HG03565 (cell line): ENCODE results near the gene STAMBP.
"Not testable (repeated sequence)": the region's sequence is repeated elsewhere in the genome, so short reads cannot be mapped to it uniquely, and the experiment has no call there.

Source experiments
- ATAC-seq: cut with Tn5 transposase; IDR thresholded peaks from one replicate; pipeline ENCODE4 v1.9.1; 2021; ENCODE audit warnings: mild to moderate bottlenecking, moderate library complexity; ENCODE audit not compliant: unreplicated experiment

Gene STAMBP

GRCh38 chr2:73885406-73885805, 56.6 kb downstream of the STAMBP start:
- ATAC-seq: no peak

- ATAC-seq: no peak
These were observed 57.6 kb downstream of the STAMBP start for GRCh38 chr2:73886357-73886756.

- ATAC-seq: not testable (repeated sequence)
These were observed 59.0 kb downstream of the STAMBP start for GRCh38 chr2:73887596-73888353.

- ATAC-seq: no peak
These were observed 59.6 kb downstream of the STAMBP start for GRCh38 chr2:73888388-73888787.

GRCh38 chr2:73889206-73889605, 60.4 kb downstream of the STAMBP start:
- no peak for ATAC-seq

- ATAC-seq: no peak
These were observed 61.7 kb downstream of the STAMBP start for GRCh38 chr2:73890301-73891092.

- ATAC-seq: no peak
These were observed 62.6 kb downstream of the STAMBP start for GRCh38 chr2:73891276-73891901.

GRCh38 chr2:73892631-73893329, 64.0 kb downstream of the STAMBP start, which contains the start of gene ACTG2:
TSS of gene ACTG2 (plus strand) at chr2:73893008. CDS start at chr2:73901312, 8,304 bp downstream.
- no peak for ATAC-seq

- no peak for ATAC-seq
These were observed 65.2 kb downstream of the STAMBP start for GRCh38 chr2:73893764-73894474.

GRCh38 chr2:73894475-73894850, 65.7 kb downstream of the STAMBP start:
- ATAC-seq: no peak

- no peak for ATAC-seq
These were observed 66.1 kb downstream of the STAMBP start for GRCh38 chr2:73894877-73895276.

GRCh38 chr2:73895473-73895872, 66.7 kb downstream of the STAMBP start:
- no peak for ATAC-seq

GRCh38 chr2:73896362-73897239, 67.8 kb downstream of the STAMBP start:
- no peak for ATAC-seq

- ATAC-seq: no peak
These were observed 68.5 kb downstream of the STAMBP start for GRCh38 chr2:73897240-73897583.

GRCh38 chr2:73897934-73898333, 69.2 kb downstream of the STAMBP start:
- no peak for ATAC-seq

GRCh38 chr2:73899801-73900336, 71.1 kb downstream of the STAMBP start:
- no peak for ATAC-seq

- ATAC-seq: no peak
These were observed 72.4 kb downstream of the STAMBP start for GRCh38 chr2:73901143-73901542.

- ATAC-seq: no peak
These were observed 73.5 kb downstream of the STAMBP start for GRCh38 chr2:73902284-73902683.

- no peak for ATAC-seq
These were observed 74.6 kb downstream of the STAMBP start for GRCh38 chr2:73903313-73903712.
